Motor neuron (in vitro differentiated cells): ENCODE measurements around the gene LAMB4. TPM values are rescaled to one million over a fixed set of nuclear protein-coding genes. Genes with fewer than 3 reads are reported as not detected.

Source experiments
- ATAC-seq, 8 experiments: fragments of 200-7000 bp; cut with Tn5 transposase; replicated peaks in 6 of 8; 2 replicates each; pipeline ENCODE4 v1.8.0; 2021; ENCODE audit warnings: mild to moderate bottlenecking in 8 of 8, moderate library complexity in 8 of 8
- H3K27ac ChIP-seq, 2 donors: fragments of 250-450 bp; sonication (Bioruptor Pico); 2 replicates each; pipeline ENCODE4 v1.9.0; 2021; ENCODE audit warnings: antibody characterized with exemption in 2 of 2, mild to moderate bottlenecking in 2 of 2, moderate library complexity in 1 of 2
- H3K4me1 ChIP-seq, 2 donors: fragments of 250-450 bp; sonication (Bioruptor Pico); replicated peaks in 1 of 2; 2 replicates each; pipeline ENCODE4 v1.6.1; 2021; ENCODE audit warnings: antibody characterized with exemption in 2 of 2, mild to moderate bottlenecking in 2 of 2, moderate library complexity in 1 of 2
- H3K4me3 ChIP-seq, 5 donors: fragments of 250-450 bp; sonication (Bioruptor Pico); 2 replicates each; pipeline ENCODE4 v1.9.0; 2021; ENCODE audit warnings: antibody characterized with exemption in 5 of 5, mild to moderate bottlenecking in 5 of 5, moderate library complexity in 4 of 5
- WGBS, 10 experiments: fragments of 450-650 bp; shearing (Covaris generic); methylation state at CpG; one replicate each; pipeline ENCODE4 v1.0.0; 2022; 5-methylcytosine and 5-hydroxymethylcytosine counted together
- in situ Hi-C, 9 experiments: fragments of 400-800 bp; cut with MboI; loops; one replicate each; pipeline ENCODE4 v1.15.0; 2021; ENCODE audit warnings: low sequenced_read_pairs in 9 of 9, low pct_unique_long_range_greater_than_20kb in 2 of 9; ENCODE audit not compliant: unreplicated experiment in 9 of 9
- total RNA-seq, 8 experiments: library from RNA; unstranded; fragments of 300-600 nt; gene quantifications; 2 replicates each; pipeline versions ENCODE4 v1.2.3 to v1.2.4, GENCODE V29; 2022

Gene LAMB4
- total RNA-seq, 8 experiments from 2014 or later: 0.07 to 1.2 (median 0.56) TPM

DNA sequence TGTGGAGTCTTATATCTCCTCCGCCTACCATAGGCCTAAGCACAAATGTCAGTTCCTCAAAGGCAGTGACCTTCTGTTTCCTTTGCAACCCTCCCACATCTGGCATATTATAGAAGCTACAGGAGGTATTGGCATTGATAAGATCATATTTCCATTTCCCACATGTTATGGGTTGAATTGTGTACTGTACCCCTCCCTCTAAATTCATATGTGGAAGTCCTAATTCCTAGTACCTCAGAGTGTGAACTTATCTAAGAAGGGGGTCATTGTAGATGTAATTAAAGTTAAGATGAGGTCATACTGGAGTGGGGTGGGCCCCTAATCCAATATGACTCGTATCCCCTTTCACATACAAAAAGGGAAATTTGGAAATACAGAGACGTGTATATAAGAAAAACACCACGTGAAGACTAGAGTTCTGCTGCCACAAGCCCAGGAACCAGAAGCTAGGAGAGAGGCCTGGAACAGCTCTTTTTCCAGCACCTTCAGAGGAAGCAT lies 6.1 kb upstream of the LAMB4 start:
- Histone ChIP-seq H3K27ac (no peak overlapping the region), H3K4me3 (no peak overlapping the region), H3K4me1 (no peaks in the 10 kb centered on the region)
- WGBS, 10 experiments: 20 to 100% (median 93%) methylated on average over 1 to 4 of the region's 4 CpGs; no CpG with 5 or more reads in 5 of the 10 experiments
- in situ Hi-C loops: no loop called here
- ATAC-seq: no peak

DNA sequence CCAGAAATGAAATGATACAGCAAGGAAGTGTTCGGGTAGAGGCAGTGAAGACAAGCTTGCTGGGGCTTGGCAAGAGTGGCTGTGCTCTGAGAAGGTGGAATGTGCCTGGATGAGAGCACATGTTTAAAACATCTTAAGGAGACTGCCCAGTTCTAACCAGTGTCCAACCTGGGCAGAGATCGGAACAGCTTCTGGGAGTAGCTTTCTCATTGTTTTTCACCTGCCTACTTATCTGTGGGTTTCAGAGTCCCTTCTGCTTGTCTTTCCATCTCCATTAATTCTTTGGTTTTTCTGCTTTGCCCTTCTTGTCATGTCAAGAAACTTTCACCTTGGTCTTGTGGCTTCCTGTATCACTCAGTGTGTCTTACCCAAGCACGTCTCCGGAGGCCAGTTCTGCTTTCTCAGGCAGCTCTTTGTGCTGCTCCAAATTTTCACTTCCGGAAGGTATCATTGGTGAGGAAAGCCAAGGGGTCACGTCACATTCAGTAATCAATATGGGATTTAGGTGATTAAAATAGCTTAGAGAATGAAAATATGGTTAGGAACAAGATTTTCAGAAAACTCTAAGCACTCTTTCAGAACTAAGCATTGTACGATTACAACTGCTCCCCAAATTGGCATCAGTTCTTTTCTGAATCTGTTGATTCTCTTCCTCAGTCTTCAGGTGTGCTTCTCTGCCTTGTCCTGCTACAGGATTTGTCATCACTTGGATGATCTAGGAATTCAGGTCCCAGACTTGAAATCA lies 5.5 kb upstream of the LAMB4 start:
- in situ Hi-C loops: no loop called here
- 61 to 100% (median 90%) methylated on average over 1 to 6 of the region's 7 CpGs; no CpG with 5 or more reads in 1 of the 10 experiments for WGBS, 10 experiments
- ATAC-seq: no peak

DNA sequence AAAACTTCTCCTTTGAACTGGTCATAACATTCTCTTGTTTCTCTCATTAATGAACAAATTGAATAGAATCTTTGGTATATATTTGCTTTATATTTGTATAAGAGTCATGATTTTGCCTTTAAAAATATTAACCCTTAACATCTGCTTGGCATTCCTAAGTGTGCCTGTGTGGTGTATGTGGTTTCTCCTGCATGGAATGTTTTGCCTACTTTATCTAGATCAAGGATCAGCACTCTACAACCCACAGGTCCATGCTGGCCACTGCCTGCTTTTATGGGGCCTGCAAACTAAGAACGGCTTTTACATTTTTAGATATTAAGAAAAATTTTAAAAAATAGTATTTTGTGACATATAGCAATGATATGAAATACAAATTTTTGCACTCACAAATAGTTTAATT lies 4.3 kb upstream of the LAMB4 start:
- Histone ChIP-seq H3K27ac (no peak overlapping the region), H3K4me3 (no peak overlapping the region), H3K4me1 (no peaks in the 10 kb centered on the region)
- 90 to 100% (median 100%) methylated on average over 1 of the region's 1 CpG; no CpG with 5 or more reads in 3 of the 10 experiments for WGBS, 10 experiments
- in situ Hi-C loops: no loop called here
- ATAC-seq: no peak

More for the DNA sequence above, 5.5 kb upstream of the LAMB4 start:
- Histone ChIP-seq H3K4me3 (no peak overlapping the region), H3K27ac (no peak overlapping the region), H3K4me1 (no peaks in the 10 kb centered on the region)

DNA sequence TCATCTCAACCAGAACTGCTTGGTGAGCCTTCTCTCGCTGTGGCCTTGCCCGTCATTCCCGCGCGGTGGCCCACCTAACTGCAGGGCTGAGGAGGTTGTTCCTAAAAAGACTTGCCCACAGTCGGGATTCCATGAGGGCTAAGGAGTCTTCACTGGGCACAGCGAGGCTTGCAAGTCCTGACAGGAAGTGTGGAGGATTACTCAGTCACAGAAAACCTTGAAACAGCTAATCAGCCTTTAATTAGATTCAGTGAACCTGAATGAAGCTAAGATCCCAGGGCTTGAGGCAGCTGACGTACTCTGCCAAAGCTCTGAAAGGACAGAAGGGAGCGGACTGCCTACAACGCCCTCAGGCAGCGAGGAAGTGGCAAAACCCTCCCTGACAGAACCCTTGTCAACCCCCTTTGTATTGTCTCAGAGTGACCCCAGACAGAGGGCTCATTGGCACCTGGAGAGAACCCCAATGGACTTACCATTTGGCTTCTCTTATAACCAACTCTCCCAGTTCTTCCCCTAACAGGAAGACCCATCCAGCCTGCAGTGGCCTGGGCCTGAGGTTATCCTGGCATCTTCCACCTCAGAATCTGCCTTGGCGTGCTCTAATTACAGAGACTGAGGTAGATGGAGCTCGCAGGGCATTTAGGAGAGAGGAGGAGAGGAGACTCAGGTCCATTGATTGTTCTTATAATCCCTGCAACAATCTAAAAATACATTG lies 2.5 kb upstream of the LAMB4 start:
- Histone ChIP-seq H3K4me3 (no peak overlapping the region), H3K4me1 (no peaks in the 10 kb centered on the region), H3K27ac (no peak overlapping the region)
- ATAC-seq: peak in 4 of 8 experiments; percentile 32 to 66 (median 42)
- in situ Hi-C loops: no loop called here
- 80 to 100% (median 88%) methylated on average over 2 to 11 of the region's 13 CpGs; no CpG with 5 or more reads in 4 of the 10 experiments for WGBS, 10 experiments

DNA sequence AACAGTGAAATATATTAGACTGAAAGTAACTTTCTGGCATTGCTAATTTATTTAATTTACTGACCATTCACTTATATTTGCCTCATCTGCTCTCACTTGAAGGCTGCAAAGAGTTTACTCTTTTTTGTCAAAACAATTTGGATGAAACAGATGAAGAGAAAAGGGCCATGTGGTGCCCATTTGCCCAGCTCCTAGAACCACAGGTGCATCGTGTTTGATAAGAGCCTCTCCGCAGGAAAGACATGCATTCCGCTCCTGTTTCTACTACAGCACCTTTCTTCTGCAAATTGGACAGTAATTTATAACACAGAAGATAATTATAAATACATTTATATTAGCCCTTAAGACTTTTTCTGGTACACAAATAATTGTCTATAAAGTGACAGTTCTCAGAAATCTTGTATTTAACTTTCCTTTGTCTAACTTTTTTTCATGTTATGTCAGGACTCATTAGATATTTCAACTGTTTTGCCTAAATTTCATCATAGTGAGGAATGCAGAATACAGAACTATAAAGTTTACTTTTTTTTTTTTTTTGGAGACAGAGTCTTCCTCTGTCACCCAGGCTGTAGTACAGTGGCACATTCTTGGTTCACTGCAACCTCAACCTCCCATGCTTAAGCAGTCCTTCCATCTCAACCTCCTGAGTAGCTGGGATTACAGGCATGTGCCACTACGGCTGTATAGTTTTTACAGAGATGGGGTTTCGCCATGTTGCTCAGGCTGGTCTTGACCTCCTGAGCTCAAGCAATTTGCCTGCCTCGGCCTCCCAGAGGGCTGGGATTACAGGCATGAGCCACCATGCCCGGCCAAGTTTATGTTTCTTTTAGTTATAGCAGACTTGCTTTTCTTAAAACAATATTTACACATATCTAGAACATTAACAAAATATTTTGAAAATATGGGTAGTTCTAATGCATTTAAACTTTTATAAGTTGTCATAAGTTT lies 869 bp downstream of the LAMB4 start:
- in situ Hi-C loops: no loop called here
- no peak overlapping the region for H3K4me3 ChIP-seq
- WGBS, 10 experiments: 66 to 100% (median 88%) methylated on average over 2 to 7 of the region's 7 CpGs
- no peaks in the 10 kb centered on the region for H3K4me1 ChIP-seq
- H3K27ac ChIP-seq: no peak overlapping the region
- ATAC-seq: no peak

DNA sequence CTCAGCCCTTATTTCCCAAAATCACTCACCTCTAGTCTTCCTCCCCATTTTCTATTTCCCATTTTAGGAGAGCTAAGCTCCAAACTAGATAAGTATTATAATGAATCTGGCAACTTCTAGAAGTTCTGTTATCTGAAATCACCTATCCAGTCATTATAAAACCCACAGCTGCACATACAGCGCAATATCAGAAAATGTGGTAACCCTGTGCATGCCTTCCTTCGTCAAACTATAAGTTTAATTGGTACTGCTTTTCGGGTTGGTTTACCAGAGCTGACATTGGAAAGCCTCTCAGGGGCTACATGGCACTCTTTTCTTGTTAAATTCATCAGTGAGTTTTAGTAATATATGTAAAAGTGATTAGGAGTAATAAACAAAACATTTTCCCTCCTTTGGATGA lies 1.6 kb downstream of the LAMB4 start:
- ATAC-seq: no peak
- 71 to 100% (median 93%) methylated on average over 1 to 3 of the region's 3 CpGs; no CpG with 5 or more reads in 1 of the 10 experiments for WGBS, 10 experiments
- Histone ChIP-seq H3K27ac (no peak overlapping the region), H3K4me3 (no peak overlapping the region), H3K4me1 (no peaks in the 10 kb centered on the region)
- in situ Hi-C loops: no loop called here

DNA sequence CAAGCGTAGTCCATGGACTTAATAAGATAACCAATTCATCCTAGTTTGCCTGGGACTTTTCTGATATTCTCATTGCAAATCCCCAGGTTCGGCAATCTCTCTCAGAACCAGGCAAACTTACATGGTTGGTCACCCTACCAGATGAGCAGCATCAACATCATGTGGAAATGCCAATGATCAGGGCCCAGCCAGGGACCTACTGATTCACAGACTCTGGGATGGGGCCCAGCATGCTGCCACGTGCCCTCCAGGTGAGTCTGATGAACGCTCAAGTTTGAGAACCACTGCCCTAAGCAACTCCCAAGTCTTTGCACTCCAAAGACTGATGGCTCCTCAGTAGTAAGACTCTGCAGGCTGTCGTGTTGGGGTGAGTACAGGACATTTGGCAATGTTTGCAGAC lies 2.7 kb downstream of the LAMB4 start:
- in situ Hi-C loops: no loop called here
- WGBS, 10 experiments: 70 to 100% (median 81%) methylated on average over 1 to 4 of the region's 5 CpGs; no CpG with 5 or more reads in 2 of the 10 experiments
- Histone ChIP-seq H3K4me1 (no peaks in the 10 kb centered on the region), H3K27ac (no peak overlapping the region), H3K4me3 (no peak overlapping the region)
- ATAC-seq: no peak

DNA sequence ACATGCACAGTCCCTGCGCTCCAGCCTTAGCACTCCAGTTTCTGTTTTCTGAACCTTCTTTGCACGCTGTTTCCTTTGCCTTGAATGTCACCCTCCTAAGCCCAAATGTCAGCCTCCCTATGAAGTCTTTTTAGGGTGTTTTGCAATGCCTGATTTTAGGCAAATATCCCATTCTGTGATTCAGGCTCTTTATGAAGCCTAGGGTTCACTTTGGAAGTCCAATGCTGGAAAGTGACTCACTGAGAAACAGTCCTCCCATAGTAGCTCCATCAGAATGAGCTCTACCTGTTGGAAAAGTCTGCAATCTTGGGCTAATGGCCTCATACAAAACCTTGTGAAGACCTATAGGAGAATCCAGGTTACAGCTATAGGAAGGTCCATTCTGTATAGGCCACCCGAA lies 5.3 kb downstream of the LAMB4 start:
- ATAC-seq: no peak
- no peak overlapping the region for H3K27ac ChIP-seq
- H3K4me1 ChIP-seq: no peaks in the 10 kb centered on the region
- 78 to 100% (median 88%) methylated on average over 1 to 3 of the region's 3 CpGs; no CpG with 5 or more reads in 3 of the 10 experiments for WGBS, 10 experiments
- in situ Hi-C loops: no loop called here
- H3K4me3 ChIP-seq: no peak overlapping the region

DNA sequence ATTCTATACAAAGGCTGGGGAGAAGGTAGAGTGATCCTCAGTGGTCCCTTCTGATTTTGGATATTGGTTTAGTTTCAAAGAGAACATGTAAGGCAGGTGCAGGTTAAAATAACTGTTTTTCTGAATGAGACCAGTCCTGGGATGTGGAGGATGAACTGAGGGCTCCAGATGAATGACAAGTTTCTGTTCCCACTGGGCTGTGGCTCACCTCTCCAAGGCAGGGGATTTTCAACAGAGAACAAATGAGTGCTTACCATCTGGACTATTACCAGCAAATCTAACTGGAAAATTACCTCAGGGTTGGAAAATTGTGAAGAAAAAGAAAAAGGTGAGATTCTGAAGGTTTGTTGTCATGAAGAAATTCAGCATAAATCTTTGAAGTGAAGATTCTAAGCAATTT lies 8.0 kb downstream of the LAMB4 start:
- in situ Hi-C loops: no loop called here
- no peak overlapping the region for H3K27ac ChIP-seq
- H3K4me3 ChIP-seq: no peak overlapping the region
- no peaks in the 10 kb centered on the region for H3K4me1 ChIP-seq
- ATAC-seq: no peak

DNA sequence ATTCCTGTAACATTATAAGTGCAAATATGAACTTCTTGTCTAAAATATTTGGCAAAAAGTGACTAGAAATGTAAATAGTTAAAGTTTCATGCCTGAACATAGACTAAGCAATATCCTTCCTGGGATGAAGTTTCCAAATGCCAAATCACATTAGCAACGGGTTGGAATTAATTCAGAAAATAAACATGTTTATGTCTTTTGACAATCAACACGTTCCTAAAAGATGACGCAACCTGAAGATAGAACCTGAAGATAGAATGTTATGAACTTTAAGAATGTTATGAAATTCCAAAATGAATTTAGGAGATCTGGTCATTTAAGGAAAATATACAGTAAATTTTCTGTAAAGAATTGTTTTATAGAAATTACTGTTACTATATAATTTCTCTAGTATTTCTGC lies 9.2 kb downstream of the LAMB4 start:
- ATAC-seq: no peak
- Histone ChIP-seq H3K27ac (no peak overlapping the region), H3K4me1 (no peaks in the 10 kb centered on the region), H3K4me3 (no peak overlapping the region)
- in situ Hi-C loops: no loop called here
- 62 to 96% (median 89%) methylated on average over 2 to 3 of the region's 3 CpGs; no CpG with 5 or more reads in 1 of the 10 experiments for WGBS, 10 experiments

DNA sequence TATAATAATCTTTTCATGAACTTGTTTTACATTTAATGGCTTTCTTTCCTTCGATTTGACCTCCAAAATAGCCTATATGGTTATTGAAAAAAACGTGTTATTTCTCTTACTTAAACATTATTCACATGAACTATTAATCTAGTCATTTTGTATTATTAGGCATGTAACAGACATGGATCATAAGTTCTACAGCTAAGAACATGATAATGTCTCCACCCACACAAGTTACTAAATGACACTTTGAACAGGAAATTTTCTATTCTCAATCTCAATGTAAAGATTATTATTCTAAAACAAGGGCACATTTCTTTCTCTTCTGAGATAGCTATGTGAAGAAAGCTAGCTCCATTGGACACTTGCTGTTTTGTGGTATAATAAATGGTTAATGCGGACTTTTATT lies 10.0 kb downstream of the LAMB4 start:
- in situ Hi-C loops: no loop called here
- no peak overlapping the region for H3K4me3 ChIP-seq
- 10 to 80% (median 58%) methylated on average over 2 to 3 of the region's 3 CpGs for WGBS, 10 experiments
- H3K4me1 ChIP-seq: no peaks in the 10 kb centered on the region
- H3K27ac ChIP-seq: no peak overlapping the region
- no peak for ATAC-seq

DNA sequence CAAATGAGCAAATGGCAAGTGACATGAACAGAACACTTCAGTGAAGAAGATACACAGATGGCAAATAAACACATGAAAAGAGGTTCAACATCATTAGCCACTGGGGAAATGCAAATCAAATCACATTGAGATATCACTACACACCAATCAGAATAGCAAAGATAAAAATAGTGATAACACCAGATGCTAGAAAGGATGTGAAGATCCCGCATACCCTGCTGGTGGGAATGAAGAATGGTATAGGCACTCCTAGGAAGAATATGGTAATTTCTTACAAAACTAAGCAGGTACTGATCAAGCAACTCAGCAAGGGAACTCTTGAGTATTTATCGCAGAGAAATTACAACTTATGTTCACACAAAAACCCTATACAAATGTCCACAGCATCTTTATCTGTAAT lies 11.2 kb downstream of the LAMB4 start:
- in situ Hi-C loops: no loop called here
- ATAC-seq: peak in 1 of 8 experiments; percentile 19
- H3K4me3 ChIP-seq: no peak overlapping the region
- H3K4me1 ChIP-seq: no peaks in the 10 kb centered on the region
- H3K27ac ChIP-seq: no peak overlapping the region
- 42 to 93% (median 84%) methylated on average over 1 to 2 of the region's 2 CpGs; no CpG with 5 or more reads in 2 of the 10 experiments for WGBS, 10 experiments
